ENCODE measurements around the gene TMTC3.

TMTC3 gene

GRCh38 chr12:88235183-88235833, 93.2 kb downstream of the TMTC3 start:
- Histone ChIP-seq H3K9me3 (ENCODE audit: insufficient read depth, low read length) (no peaks in the 10 kb centered on the region), H3K27ac (ENCODE audit: low read depth, low read length) (no peak overlapping the region), H3K9me2 (replicated peaks; ENCODE audit: insufficient read depth, low read length) (no peaks in the 10 kb centered on the region), H2AFZ (ENCODE audit: low read depth, low read length, severe bottlenecking) (no peak overlapping the region), H4K20me1 (ENCODE audit: low read depth, low read length) (no peaks in the 10 kb centered on the region), H3F3A (ENCODE audit: insufficient read depth) (no peaks in the 10 kb centered on the region), H3K4me3 (ENCODE audit: insufficient read depth, low read length, poor library complexity, severe bottlenecking) (no peak overlapping the region), H3K36me3 (ENCODE audit: low read length) (no peaks in the 10 kb centered on the region), H3K79me2 (ENCODE audit: insufficient read depth, low read length) (no peaks in the 10 kb centered on the region), H3K27me3 (ENCODE audit: low read length) (no peaks in the 10 kb centered on the region), H3K9ac (ENCODE audit: low read length) (no peak overlapping the region), H3K4me2 (ENCODE audit: low read depth, low read length, poor library complexity, severe bottlenecking) (no peak overlapping the region)
- no peak for TF ChIP-seq EZH2phosphoT487 (conservative IDR thresholded peaks at IDR 0.05; ENCODE audit: low read length)
- TF ChIP-seq CTCF (IDR thresholded peaks at IDR 0.05; ENCODE audit: insufficient read depth, low read length, poor library complexity, severe bottlenecking), result no peak

GRCh38 chr12:88237954-88238353, 95.8 kb downstream of the TMTC3 start:
- H3K9me2 ChIP-seq (replicated peaks; ENCODE audit: insufficient read depth, low read length), result no peaks in the 10 kb centered on the region
- no peaks in the 10 kb centered on the region for H4K20me1 ChIP-seq (ENCODE audit: low read depth, low read length)
- H3K36me3 ChIP-seq (ENCODE audit: low read length), result no peaks in the 10 kb centered on the region
- no peaks in the 10 kb centered on the region for H3K9me3 ChIP-seq (ENCODE audit: insufficient read depth, low read length)
- H3F3A ChIP-seq (ENCODE audit: insufficient read depth), result no peaks in the 10 kb centered on the region
- no peak overlapping the region for H2AFZ ChIP-seq (ENCODE audit: low read depth, low read length, severe bottlenecking)
- H3K4me3 ChIP-seq (ENCODE audit: insufficient read depth, low read length, poor library complexity, severe bottlenecking), result no peak overlapping the region
- TF ChIP-seq CTCF (IDR thresholded peaks at IDR 0.05; ENCODE audit: insufficient read depth, low read length, poor library complexity, severe bottlenecking) (no peak), EZH2phosphoT487 (conservative IDR thresholded peaks at IDR 0.05; ENCODE audit: low read length) (no peak)
- H3K4me2 ChIP-seq (ENCODE audit: low read depth, low read length, poor library complexity, severe bottlenecking), result no peak overlapping the region
- H3K9ac ChIP-seq (ENCODE audit: low read length), result no peak overlapping the region
- H3K79me2 ChIP-seq (ENCODE audit: insufficient read depth, low read length), result no peaks in the 10 kb centered on the region
- no peak overlapping the region for H3K27ac ChIP-seq (ENCODE audit: low read depth, low read length)
- H3K27me3 ChIP-seq (ENCODE audit: low read length), result no peaks in the 10 kb centered on the region

- Histone ChIP-seq H3K27me3 (ENCODE audit: low read length) (no peaks in the 10 kb centered on the region), H3K27ac (ENCODE audit: low read depth, low read length) (no peak overlapping the region), H3F3A (ENCODE audit: insufficient read depth) (no peaks in the 10 kb centered on the region), H3K4me2 (ENCODE audit: low read depth, low read length, poor library complexity, severe bottlenecking) (no peak overlapping the region), H3K9me2 (replicated peaks; ENCODE audit: insufficient read depth, low read length) (no peaks in the 10 kb centered on the region), H2AFZ (ENCODE audit: low read depth, low read length, severe bottlenecking) (no peak overlapping the region), H3K9me3 (ENCODE audit: insufficient read depth, low read length) (no peaks in the 10 kb centered on the region), H3K4me3 (ENCODE audit: insufficient read depth, low read length, poor library complexity, severe bottlenecking) (no peak overlapping the region), H3K36me3 (ENCODE audit: low read length) (no peaks in the 10 kb centered on the region), H4K20me1 (ENCODE audit: low read depth, low read length) (no peaks in the 10 kb centered on the region), H3K79me2 (ENCODE audit: insufficient read depth, low read length) (no peaks in the 10 kb centered on the region), H3K9ac (ENCODE audit: low read length) (no peak overlapping the region)
- no peak for TF ChIP-seq CTCF (IDR thresholded peaks at IDR 0.05; ENCODE audit: insufficient read depth, low read length, poor library complexity, severe bottlenecking)
- TF ChIP-seq EZH2phosphoT487 (conservative IDR thresholded peaks at IDR 0.05; ENCODE audit: low read length), result no peak
Measured at GRCh38 chr12:88238406-88238805, 96.3 kb downstream of the TMTC3 start.

All from SU-DHL-6 (cell line).